Spleen (tissue), 11 donors: ENCODE measurements around the gene JAML. TPM values are rescaled to one million over a fixed set of nuclear protein-coding genes. Genes with fewer than 3 reads are reported as not detected.
A peak's percentile ranks its signal among the peaks of the same experiment; 100 is the strongest.
"Not testable (repeated sequence)": the region's sequence is repeated elsewhere in the genome, so short reads cannot be mapped to it uniquely, and the experiment has no call there.

ENCODE experiments used
- DNase-seq: peaks from one replicate; pipeline ENCODE4 v3.0.0-alpha.2; 2020
- H3K27ac ChIP-seq, 8 donors: fragments of 200-600 bp; sonication (generic) in 7 of 8; 1 replicate in 4 of 8; 2 replicates in 4 of 8; pipeline versions ENCODE4 v1.5.0 to v1.8.0; 2016 to 2021; ENCODE audit warnings: inconsistent platforms in 4 of 8, mild to moderate bottlenecking in 4 of 8, moderate library complexity in 1 of 8
- H3K27me3 ChIP-seq, 7 donors: fragments of 200-600 bp; sonication (generic) in 6 of 7; replicated peaks in 1 of 7; 1 replicate in 4 of 7; 2 replicates in 3 of 7; pipeline versions ENCODE4 v1.5.0 to v1.8.0; 2016 to 2021; ENCODE audit warnings: inconsistent platforms in 3 of 7, mild to moderate bottlenecking in 1 of 7
- H3K36me3 ChIP-seq, 6 donors: fragments of 200-600 bp; sonication (generic) in 5 of 6; 1 replicate in 4 of 6; 2 replicates in 2 of 6; pipeline versions ENCODE4 v1.5.0 to v1.8.0; 2016 to 2021; ENCODE audit warnings: inconsistent platforms in 2 of 6
- H3K4me1 ChIP-seq, 6 donors: fragments of 200-600 bp; sonication (generic) in 5 of 6; 1 replicate in 3 of 6; 2 replicates in 3 of 6; pipeline versions ENCODE4 v1.5.0 to v1.8.0; 2016 to 2021; ENCODE audit warnings: inconsistent platforms in 3 of 6
- H3K4me3 ChIP-seq, 8 donors: fragments of 200-600 bp; sonication (generic) in 7 of 8; 1 replicate in 4 of 8; 2 replicates in 4 of 8; pipeline versions ENCODE4 v1.5.0 to v1.8.0; 2016 to 2021; ENCODE audit warnings: inconsistent platforms in 4 of 8, mild to moderate bottlenecking in 4 of 8, moderate library complexity in 2 of 8
- H3K9me3 ChIP-seq, 8 donors: fragments of 200-600 bp; sonication (generic) in 7 of 8; 1 replicate in 4 of 8; 2 replicates in 4 of 8; pipeline versions ENCODE4 v1.5.0 to v1.8.0; 2016 to 2021; ENCODE audit warnings: inconsistent platforms in 4 of 8
- CTCF ChIP-seq, 11 experiments: fragments of 200-600 bp in 7 of 11; fragments of 450-650 bp in 4 of 11; sonication (generic) in 4 of 11; IDR thresholded peaks in 8 of 11; conservative IDR thresholded peaks in 3 of 11; 1 replicate in 7 of 11; 2 replicates in 4 of 11; pipeline versions ENCODE4 v1.4.0 to v1.8.0; 2016 to 2021; ENCODE audit warnings: antibody characterized with exemption in 11 of 11, inconsistent platforms in 4 of 11, mild to moderate bottlenecking in 1 of 11
- POLR2A ChIP-seq, 3 donors: fragments of 450-650 bp; IDR thresholded peaks; one replicate each; pipeline ENCODE4 v1.5.1; 2017; ENCODE audit warnings: antibody characterized with exemption in 3 of 3, mild to moderate bottlenecking in 1 of 3
- POLR2AphosphoS5 ChIP-seq, 3 donors: sonication (generic); formaldehyde crosslinking; IDR thresholded peaks; one replicate each; pipeline ENCODE4 v1.5.1; 2017; ENCODE audit warnings: antibody characterized with exemption in 3 of 3
- WGBS, 5 donors: extraction: QIAGEN DNeasy Blood & Tissue Kit in 3 of 5; methylation state at CpG; one replicate each; pipeline versions ENCODE4 v1.1.5 to v1.1.7; 2013 to 2018; 5-methylcytosine and 5-hydroxymethylcytosine counted together
- intact Hi-C: fragments of 100-400 bp; cut with DNase I; formaldehyde crosslinking; loops from one replicate; pipeline ENCODE4 v1.15.0; 2023; ENCODE audit warnings: low total_unique reads
- polyA plus RNA-seq, 3 donors: library from polyadenylated mRNA; stranded (reverse); fragments of 200-250 nt; gene quantifications; one replicate each; pipeline ENCODE4 v1.2.1, GENCODE V29; 2013
- total RNA-seq, 7 donors: library from RNA; depleted of rRNA in 3 of 7; stranded (reverse); fragments of >200 nt in 3 of 7; fragmentation: NEBNext Ultra II Directional in 4 of 7; extraction: Animal tissue kit (Norgen Biotek cat#: 25700) in 4 of 7; gene quantifications; one replicate each; pipeline versions ENCODE4 v1.1.0 to v1.2.1, GENCODE V29; 2016 to 2021
- donor health status: healthy with polysubstance abuse.
- donor health status: DM: no; HTN: no; CAD: no; lungs with moderate emphysema.
- donor health status: DM: no; HTN: no; CAD: no.
- donor health status: Bipolar disorder and iron deficiency.
- donor health status: healthy.
- donor health status: DM: no; HTN: no; CAD: no.
- donor health status: DM: yes; HTN: yes; CAD: no.

Gene JAML
- total and polyA plus RNA-seq, 10 donors, result 18.2 to 180 (median 89.3) TPM

GRCh38 chr11:118186346-118187107 lies 38.3 kb downstream of the JAML start:
- Histone ChIP-seq H3K27ac (peak overlapping the region in 2 of 8 donors; percentile 84 to 85), H3K4me3 (no peak overlapping the region), H3K9me3 (peaks cover 0 to 9% (median 5%) of the 10 kb centered on the region in 8 donors), H3K36me3 (no peaks in the 10 kb centered on the region), H3K4me1 (peaks cover 0 to 43% (median 9%) of the 10 kb centered on the region in 6 donors), H3K27me3 (peaks cover 0 to 42% (median 0%) of the 10 kb centered on the region in 7 donors)
- no peak for DNase-seq
- TF ChIP-seq POLR2A (IDR thresholded peaks at IDR 0.05), result no peak
- no peak for TF ChIP-seq CTCF (IDR thresholded peaks at IDR 0.05 in 8 of 11, conservative IDR thresholded peaks at IDR 0.05 in 3 of 11)
- TF ChIP-seq POLR2AphosphoS5 (IDR thresholded peaks at IDR 0.05), result no peak
- 40 to 76% (median 63%) methylated on average over 6 of the region's 6 CpGs for WGBS, 5 donors
- intact Hi-C loops, result no loop called here

GRCh38 chr11:118184784-118185579 lies 39.8 kb downstream of the JAML start:
- Histone ChIP-seq H3K4me3 (peak overlapping the region in 1 of 8 donors; percentile 10), H3K4me1 (peaks cover 0 to 54% (median 13%) of the 10 kb centered on the region in 6 donors), H3K9me3 (no peaks in the 10 kb centered on the region), H3K27me3 (peaks cover 0 to 43% (median 5%) of the 10 kb centered on the region in 7 donors), H3K27ac (peak overlapping the region in 7 of 8 donors; percentile 44 to 85 (median 77)), H3K36me3 (no peaks in the 10 kb centered on the region)
- intact Hi-C loops, result no loop called here
- 65 to 82% (median 77%) methylated on average over 12 of the region's 12 CpGs for WGBS, 5 donors
- DNase-seq, result peak; percentile 83
- no peak for TF ChIP-seq CTCF (IDR thresholded peaks at IDR 0.05 in 8 of 11, conservative IDR thresholded peaks at IDR 0.05 in 3 of 11)
- no peak for TF ChIP-seq POLR2A (IDR thresholded peaks at IDR 0.05)
- TF ChIP-seq POLR2AphosphoS5 (IDR thresholded peaks at IDR 0.05), result no peak

GRCh38 chr11:118183691-118184090 lies 41.1 kb downstream of the JAML start:
- H3K9me3 ChIP-seq, DNase-seq, intact Hi-C loops, H3K36me3 ChIP-seq, H3K4me3 ChIP-seq: not testable (repeated sequence)
- WGBS, 5 donors, result 62 to 87% (median 86%) methylated on average over 5 of the region's 5 CpGs
- H3K27me3 ChIP-seq, result peaks cover 0 to 44% (median 7%) of the 10 kb centered on the region in 7 donors
- H3K27ac ChIP-seq, result peak overlapping the region in 1 of 8 donors; percentile 85
- peaks cover 0 to 54% (median 13%) of the 10 kb centered on the region in 6 donors for H3K4me1 ChIP-seq

GRCh38 chr11:118180300-118180703 lies 44.5 kb downstream of the JAML start:
- Histone ChIP-seq H3K4me3 (no peak overlapping the region), H3K36me3 (no peaks in the 10 kb centered on the region), H3K27ac (no peak overlapping the region), H3K27me3 (peaks cover 0 to 48% (median 7%) of the 10 kb centered on the region in 7 donors), H3K4me1 (peaks cover 0 to 28% (median 3%) of the 10 kb centered on the region in 6 donors), H3K9me3 (no peaks in the 10 kb centered on the region)
- WGBS, 5 donors, result 19 to 33% (median 25%) methylated on average over 10 to 11 of the region's 11 CpGs
- intact Hi-C loops, result no loop called here
- no peak for DNase-seq
- TF ChIP-seq POLR2AphosphoS5 (IDR thresholded peaks at IDR 0.05), result no peak
- TF ChIP-seq POLR2A (IDR thresholded peaks at IDR 0.05), result no peak
- no peak for TF ChIP-seq CTCF (IDR thresholded peaks at IDR 0.05 in 8 of 11, conservative IDR thresholded peaks at IDR 0.05 in 3 of 11)
